IMR-90 (cell line): Measurements from ENCODE around the gene XPA. TPM values are rescaled to one million over a fixed set of nuclear protein-coding genes. Genes with fewer than 3 reads are reported as not detected.

Experiments used
- ATAC-seq: fragments of 200-7000 bp; cut with Tn5 transposase; 2 replicates; pipeline ENCODE4 v1.9.1; 2020; ENCODE audit warnings: low read depth, mild to moderate bottlenecking, moderate library complexity
- BruUV-seq: library from RNA; stranded (reverse); fragments of 400-500 nt; replicated peaks from 2 replicates; lab custom pipeline; 2021; lab: Mats Ljungman, UMichigan
- CTCF ChIA-PET: fragments of 300-600 bp; formaldehyde crosslinking; extraction: SDS; loops from one replicate; lab custom pipeline; 2021; ENCODE audit warnings: antibody characterized with exemption; lab: Yijun Ruan, JAX
- POLR2A ChIA-PET: fragments of 300-600 bp; sonication (Branson Sonifier 250); formaldehyde crosslinking; loops from one replicate; lab custom pipeline; 2022; ENCODE audit warnings: antibody characterized with exemption; ENCODE audit not compliant: unreplicated experiment; lab: Charles Lee
- DNase-seq: peaks from one replicate; pipeline ENCODE4 v3.0.0; 2013
- H2AFZ ChIP-seq: replicated peaks from 2 replicates; pipeline ENCODE3; 2013; ENCODE audit warnings: low read length, mild to moderate bottlenecking; ENCODE audit not compliant: poor library complexity
- H2AK5ac ChIP-seq: 2 replicates; pipeline ENCODE4 v1.6.1; 2013; ENCODE audit warnings: low read depth, low read length, inconsistent platforms
- H2AK9ac ChIP-seq: replicated peaks from 2 replicates; pipeline ENCODE3; 2013; ENCODE audit warnings: mild to moderate bottlenecking, low read depth, low read length, moderate library complexity; ENCODE audit not compliant: poor library complexity
- H2BK120ac ChIP-seq: 2 replicates; pipeline ENCODE4 v1.6.1; 2013; ENCODE audit warnings: low read depth, low read length, inconsistent platforms
- H2BK15ac ChIP-seq: 3 replicates; pipeline ENCODE4 v1.6.1; 2013; ENCODE audit warnings: low read depth, low read length, inconsistent platforms
- H2BK20ac ChIP-seq: 2 replicates; pipeline ENCODE4 v1.6.1; 2013; ENCODE audit warnings: low read depth, mild to moderate bottlenecking, inconsistent platforms, low read length, moderate library complexity
- H2BK5ac ChIP-seq: 2 replicates; pipeline ENCODE4 v1.6.1; 2013; ENCODE audit warnings: mild to moderate bottlenecking, low read depth, low read length, inconsistent platforms; ENCODE audit not compliant: poor library complexity, severe bottlenecking
- H3K14ac ChIP-seq: replicated peaks from 2 replicates; pipeline ENCODE4 v1.6.1; 2013; ENCODE audit warnings: low read depth, low read length, inconsistent platforms
- H3K18ac ChIP-seq: 2 replicates; pipeline ENCODE4 v1.6.1; 2013; ENCODE audit warnings: low read depth, low read length, control low read depth
- H3K23ac ChIP-seq: 2 replicates; pipeline ENCODE4 v1.6.1; 2013; ENCODE audit warnings: low read depth, low read length, inconsistent platforms
- H3K27ac ChIP-seq: 2 replicates; pipeline ENCODE4 v1.5.1; 2013; ENCODE audit warnings: mild to moderate bottlenecking, control low read depth, low read length; ENCODE audit not compliant: insufficient read depth
- H3K27me3 ChIP-seq: 2 replicates; pipeline ENCODE4 v1.6.1; 2013; ENCODE audit warnings: low read length; ENCODE audit not compliant: control insufficient read depth, insufficient read depth
- H3K36me3 ChIP-seq: 2 replicates; pipeline ENCODE4 v1.6.1; 2013; ENCODE audit warnings: low read length, mixed read lengths; ENCODE audit not compliant: control insufficient read depth, insufficient read depth
- H3K4ac ChIP-seq: 2 replicates; pipeline ENCODE4 v1.6.1; 2013; ENCODE audit warnings: low read depth, low read length, inconsistent platforms
- H3K4me1 ChIP-seq: 2 replicates; pipeline ENCODE4 v1.6.1; 2013; ENCODE audit warnings: low read length, mixed read lengths; ENCODE audit not compliant: control insufficient read depth, insufficient read depth
- H3K4me2 ChIP-seq: 2 replicates; pipeline ENCODE4 v1.6.1; 2013; ENCODE audit warnings: low read depth, mild to moderate bottlenecking, control low read depth, low read length, moderate library complexity
- H3K4me3 ChIP-seq: 2 replicates; pipeline ENCODE4 v1.5.1; 2013; ENCODE audit warnings: low read depth, mild to moderate bottlenecking, control low read depth, low read length, moderate library complexity; ENCODE audit not compliant: insufficient read depth
- H3K56ac ChIP-seq: 2 replicates; pipeline ENCODE4 v1.6.1; 2013; ENCODE audit warnings: low read length, inconsistent platforms; ENCODE audit not compliant: insufficient read depth; ENCODE audit errors: extremely low read depth
- H3K79me1 ChIP-seq, 2 experiments: 2 replicates each; pipeline ENCODE4 v1.6.1; 2013; ENCODE audit warnings: low read length in 2 of 2, inconsistent platforms in 1 of 2, low read depth in 1 of 2
- H3K9ac ChIP-seq: 2 replicates; pipeline ENCODE4 v1.6.1; 2013; ENCODE audit warnings: low read depth, low read length, control low read depth
- H3K9me1 ChIP-seq: 2 replicates; pipeline ENCODE4 v1.6.1; 2013; ENCODE audit warnings: low read length, inconsistent platforms; ENCODE audit not compliant: insufficient read depth
- H3K9me3 ChIP-seq: 2 replicates; pipeline ENCODE4 v1.6.1; 2013; ENCODE audit warnings: low read length; ENCODE audit not compliant: control insufficient read depth, insufficient read depth
- H4K20me1 ChIP-seq: 2 replicates; pipeline ENCODE4 v1.6.1; 2013; ENCODE audit warnings: low read length, inconsistent platforms; ENCODE audit not compliant: insufficient read depth
- H4K5ac ChIP-seq: 2 replicates; pipeline ENCODE4 v1.6.1; 2013; ENCODE audit warnings: mild to moderate bottlenecking, low read depth, low read length, control low read depth
- H4K8ac ChIP-seq, 2 experiments: 2 replicates each; pipeline ENCODE4 v1.6.1; 2013; ENCODE audit warnings: low read depth in 2 of 2, low read length in 2 of 2, control low read depth in 1 of 2, inconsistent platforms in 1 of 2
- H4K91ac ChIP-seq: 2 replicates; pipeline ENCODE4 v1.6.1; 2013; ENCODE audit warnings: low read depth, low read length, inconsistent platforms; ENCODE audit not compliant: insufficient read depth
- BHLHE40 ChIP-seq: fragments of 150-350 bp; IDR thresholded peaks from 2 replicates; pipeline ENCODE4 v1.6.1; 2016; ENCODE audit warnings: mild to moderate bottlenecking, low read depth, low read length
- CEBPB ChIP-seq: IDR thresholded peaks from 2 replicates; pipeline ENCODE4 v1.6.1; 2012; ENCODE audit warnings: low read depth, low read length, improper control_type of control experiment
- CHD1 ChIP-seq: IDR thresholded peaks from 2 replicates; pipeline ENCODE4 v1.6.1; 2012; ENCODE audit warnings: low read depth, low read length, improper control_type of control experiment
- CTCF ChIP-seq: conservative IDR thresholded peaks from 2 replicates; pipeline ENCODE4 v1.5.1; 2012; ENCODE audit warnings: mild to moderate bottlenecking, low read depth, low read length, improper control_type of control experiment
- ELK1 ChIP-seq: fragments of 150-350 bp; IDR thresholded peaks from 2 replicates; pipeline ENCODE4 v1.6.1; 2016; ENCODE audit warnings: low read depth, mild to moderate bottlenecking, low read length, moderate library complexity, borderline replicate concordance
- MAFK ChIP-seq: IDR thresholded peaks from 2 replicates; pipeline ENCODE4 v1.6.1; 2012; ENCODE audit warnings: low read depth, low read length, improper control_type of control experiment
- MAZ ChIP-seq: IDR thresholded peaks from 2 replicates; pipeline ENCODE4 v1.6.1; 2012; ENCODE audit warnings: low read depth, mild to moderate bottlenecking, low read length, improper control_type of control experiment, moderate library complexity, borderline replicate concordance
- MXI1 ChIP-seq: IDR thresholded peaks from 2 replicates; pipeline ENCODE4 v1.6.1; 2012; ENCODE audit warnings: low read depth, mild to moderate bottlenecking, low read length, moderate library complexity, borderline replicate concordance
- POLR2A ChIP-seq: IDR thresholded peaks from 2 replicates; pipeline ENCODE4 v1.6.1; 2012; ENCODE audit warnings: mild to moderate bottlenecking, low read depth, low read length
- RAD21 ChIP-seq: IDR thresholded peaks from 2 replicates; pipeline ENCODE4 v1.6.1; 2012; ENCODE audit warnings: low read length, improper control_type of control experiment
- RFX5 ChIP-seq: IDR thresholded peaks from 2 replicates; pipeline ENCODE4 v1.8.0; 2012; ENCODE audit warnings: low read depth, mild to moderate bottlenecking, low read length, moderate library complexity
- SMC3 ChIP-seq: fragments of 150-350 bp; IDR thresholded peaks from 2 replicates; pipeline ENCODE4 v1.6.1; 2016; ENCODE audit warnings: low read depth, mild to moderate bottlenecking, antibody characterized with exemption, low read length, moderate library complexity
- USF2 ChIP-seq: fragments of 150-350 bp; IDR thresholded peaks from 2 replicates; pipeline ENCODE4 v1.6.1; 2017; ENCODE audit warnings: mild to moderate bottlenecking, antibody characterized with exemption, low read length, low read depth
- WGBS, 2 experiments: methylation state at CpG; one replicate each; pipeline versions ENCODE4 v1.1.5 to v1.1.7; 2013; ENCODE audit warnings: missing lambda C conversion rate in 2 of 2; ENCODE audit not compliant: insufficient read length in 1 of 2; ENCODE audit errors: extremely low coverage in 2 of 2; 5-methylcytosine and 5-hydroxymethylcytosine counted together
- dilution Hi-C: fragments of 300-500 bp; cut with HindIII; formaldehyde crosslinking; loops from one replicate; pipeline ENCODE4 v1.14.3; 2018; ENCODE audit warnings: low sequenced_read_pairs; ENCODE audit not compliant: unreplicated experiment
- in situ Hi-C: fragments of 300-500 bp; cut with MboI; formaldehyde crosslinking; loops from 3 replicates; pipeline ENCODE4 v1.14.3; 2019; ENCODE audit warnings: low sequenced_read_pairs, inconsistent platforms, mixed read lengths
- intact Hi-C: fragments of 100-400 bp; cut with micrococcal nuclease; formaldehyde crosslinking; loops from 2 replicates; pipeline ENCODE4 v1.10.0; 2022
- polyA plus RNA-seq, 3 experiments: library from polyadenylated mRNA; depleted of rRNA; stranded (reverse); fragments of >200 nt; gene quantifications; 2 replicates each; pipeline ENCODE4 v1.2.3, GENCODE V29; 2012; ENCODE audit warnings: low replicate concordance in 1 of 3
- total RNA-seq: library from RNA; depleted of rRNA; stranded (reverse); fragments of >200 nt; gene quantifications from 2 replicates; pipeline ENCODE4 v1.2.3, GENCODE V29; 2012

Gene XPA
- total and polyA plus RNA-seq, 2 of the 4 experiments (the other 2 are of a cell fraction) = 1.4 to 2.2 TPM

- Histone ChIP-seq H3K4ac (peak within 1 kb of the TSS; percentile 99), H2BK15ac (peak within 1 kb of the TSS; percentile 98), H3K9me3 (no peaks in the 10 kb centered on the region), H3K9ac (peak within 1 kb of the TSS; percentile 93), H2AK5ac (peak within 1 kb of the TSS; percentile 79), H3K27ac (peak within 1 kb of the TSS; percentile 95), H3K4me3 (peak within 1 kb of the TSS; percentile 59), H2AFZ (peak within 1 kb of the TSS; percentile 97), H4K8ac (peak within 1 kb of the TSS; percentile 98), H2AK9ac (peak within 1 kb of the TSS; percentile 95), H2BK20ac (peak within 1 kb of the TSS; percentile 93), H4K5ac (peak within 1 kb of the TSS; percentile 93), H3K36me3 (no peaks in the 10 kb centered on the region), H3K4me2 (peak within 1 kb of the TSS; percentile 99), H3K27me3 (no peaks in the 10 kb centered on the region), H3K23ac (peak within 1 kb of the TSS; percentile 100), H3K14ac (peak within 1 kb of the TSS; percentile 100), H2BK5ac (peak within 1 kb of the TSS; percentile 94), H3K79me1 (peaks cover 12 to 44% of the 10 kb centered on the region in 2 experiments), H3K56ac (peak within 1 kb of the TSS; percentile 100), H3K9me1 (peaks cover 3% of the 10 kb centered on the region; the same call in 1 of the 2 replicates), H2BK120ac (peak within 1 kb of the TSS; percentile 99), H3K18ac (peak within 1 kb of the TSS; percentile 91), H4K20me1 (peaks cover 28% of the 10 kb centered on the region), H3K4me1 (peaks cover 7% of the 10 kb centered on the region), H4K91ac (peak within 1 kb of the TSS; percentile 98)
- peak; percentile 94 for ATAC-seq
- peak; percentile 97 for DNase-seq
- dilution Hi-C loops = no loop called here
- 0% methylated on average over 52 of the region's 83 CpGs; no CpG with 5 or more reads in 1 of the 2 experiments for WGBS, 2 experiments
- BruUV-seq = no TSS peak
- intact Hi-C loops = no loop called here
- in situ Hi-C loops = no loop called here
- POLR2A ChIA-PET = interaction anchor here (0.7 to 1.0 kb wide), 2 partner anchors 12 to 74 kb away, joined by 4 to 5 read pairs; no protein-coding TSS in a partner anchor
- CTCF ChIA-PET = interaction anchor here (0.8 to 1.8 kb wide), 3 partner anchors 17 to 164 kb away, joined by 3 to 7 read pairs (median 6); no protein-coding TSS in a partner anchor
- TF ChIP-seq SMC3 (no peak), MAZ (peak; percentile 75; the same call in 1 of the 2 replicates), RAD21 (no peak), USF2 (peak; percentile 89), CHD1 (no peak), POLR2A (peak; percentile 84), RFX5 (no peak), MXI1 (peak; percentile 91), ELK1 (no peak), MAFK (no peak), CTCF (no peak), BHLHE40 (peak; percentile 100), CEBPB (0 out of 2 replicates have a peak, but pooled peaks have one; percentile 10)
Observed at GRCh38 chr9:97632985-97633858, 63.9 kb downstream of the XPA start, which contains the start of the genes NCBP1 and TSTD2. Gene NCBP1, plus strand, starts transcription at chr9:97633821. Its CDS starts 61 bp downstream, at chr9:97633882. Gene TSTD2, minus strand, starts transcription at chr9:97633368. Its CDS starts 5,806 bp downstream, at chr9:97627562.
